Measurements from ENCODE around the gene ARHGAP42.
A peak's percentile ranks its signal among the peaks of the same experiment; 100 is the strongest.

Gene ARHGAP42

DNA sequence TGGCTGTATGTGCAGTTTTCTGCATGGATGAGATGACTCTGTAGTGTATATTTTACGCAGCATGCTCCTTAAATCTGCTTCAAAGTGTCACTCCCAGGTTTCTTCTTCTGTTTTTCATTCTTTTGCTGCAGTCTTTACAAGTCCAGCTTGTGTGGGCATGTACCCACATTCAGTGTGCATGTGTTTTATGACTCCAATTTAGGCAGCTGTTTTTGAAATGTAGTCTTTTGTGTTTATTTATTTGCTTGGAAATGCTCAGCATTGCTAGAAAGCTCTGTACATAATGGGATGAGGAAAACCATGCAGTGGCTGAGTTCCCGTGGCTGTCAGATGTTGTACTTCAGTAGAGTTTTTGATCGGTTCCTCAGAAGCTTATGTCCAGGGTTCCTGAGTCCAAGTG, 138.5 kb downstream of the ARHGAP42 start:
- DNase-seq (ENCODE audit: insufficient read length, low spot score), result no peak
- FAIRE-seq, result peak; percentile 87

DNA sequence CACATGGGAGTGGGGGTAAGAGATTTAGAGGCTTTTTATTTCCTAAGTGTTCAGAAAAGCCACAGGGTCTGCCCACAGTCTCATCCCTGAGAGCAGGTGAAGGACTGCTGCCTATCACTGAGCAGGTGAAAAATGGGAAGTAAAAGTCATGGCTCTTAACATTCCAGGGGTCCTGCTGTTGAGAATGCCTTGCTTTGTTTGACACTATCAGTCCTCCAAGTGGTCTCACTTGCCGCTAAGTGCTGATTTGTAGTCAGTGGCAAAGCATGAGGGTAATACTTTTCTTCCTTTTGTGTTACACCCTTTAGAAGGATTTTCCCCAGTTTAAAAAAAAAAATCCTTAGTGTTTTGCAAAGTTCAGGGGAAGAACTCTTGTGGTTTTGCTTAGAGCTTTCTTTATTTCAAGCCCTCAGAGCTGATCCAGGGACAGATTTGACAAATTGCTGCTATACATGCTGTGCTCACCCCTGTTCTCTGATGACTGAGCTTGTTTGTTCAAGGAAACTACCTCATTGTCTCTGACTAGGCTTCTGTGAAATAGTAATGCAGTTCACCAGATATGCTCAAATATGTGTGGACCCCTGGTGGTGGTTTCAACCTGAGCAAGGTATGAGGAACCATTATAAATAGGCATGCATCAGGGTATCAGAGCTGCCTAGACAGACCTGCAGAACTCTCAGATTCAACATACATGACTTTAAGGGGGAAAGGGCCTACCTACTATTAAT, 141.0 kb downstream of the ARHGAP42 start:
- FAIRE-seq (no peak), DNase-seq (ENCODE audit: insufficient read length, low spot score) (peak; percentile 49)

DNA sequence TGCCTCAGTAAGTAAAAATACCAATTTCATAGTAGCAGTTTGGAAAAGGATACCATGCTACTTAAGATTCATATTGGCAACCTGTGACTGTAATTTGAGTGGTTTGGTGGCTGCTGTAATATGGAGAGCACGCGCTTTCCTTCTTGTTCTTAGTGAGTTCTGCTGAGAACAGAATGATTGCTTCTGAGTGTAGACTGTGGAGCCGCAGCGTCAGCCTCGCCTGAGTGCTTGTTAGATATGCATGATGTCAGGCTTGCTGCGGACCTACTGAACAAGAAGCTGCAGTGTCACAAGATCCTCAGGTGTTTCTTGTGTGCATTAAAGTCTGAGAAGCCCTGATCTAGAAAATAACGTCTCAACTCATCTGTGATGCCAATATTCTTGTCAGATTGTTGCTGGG, 143.2 kb downstream of the ARHGAP42 start:
- FAIRE-seq (no peak), DNase-seq (ENCODE audit: insufficient read length, low spot score) (no peak)

DNA sequence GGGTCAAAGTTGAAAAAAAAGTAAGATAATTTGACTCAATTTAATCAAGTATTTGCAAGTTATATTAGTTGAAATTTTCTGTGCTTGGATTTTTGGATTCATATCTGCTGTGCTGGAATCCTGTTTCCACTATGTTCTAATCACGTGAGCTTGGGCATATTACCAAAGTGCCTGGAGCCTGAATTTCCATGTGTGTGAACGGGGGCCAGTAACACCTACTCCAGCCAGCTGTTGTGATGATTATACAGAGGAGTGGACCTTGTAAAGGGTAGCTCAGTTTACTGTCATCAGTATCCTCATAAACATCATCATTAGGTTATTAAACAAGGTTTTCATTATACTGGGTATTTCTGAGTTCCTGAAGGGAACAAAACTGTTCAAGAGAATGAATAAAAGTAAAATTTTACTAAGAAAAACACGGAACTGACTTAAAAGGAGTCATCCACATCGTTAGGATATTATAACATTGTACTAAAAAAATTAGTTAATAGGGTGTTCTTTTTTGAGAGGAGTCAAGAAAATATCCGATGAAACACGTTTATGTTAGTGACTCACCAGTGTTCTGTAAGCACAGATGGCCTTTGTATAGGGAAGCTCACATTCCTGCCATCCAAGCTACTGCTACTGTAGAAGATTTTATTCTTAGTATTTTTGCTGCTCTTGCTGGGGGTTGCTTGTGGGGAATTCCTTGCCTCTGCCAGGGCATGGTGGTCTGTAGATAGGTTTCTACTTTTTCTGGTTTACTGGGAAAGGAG, 144.1 kb downstream of the ARHGAP42 start:
- DNase-seq (ENCODE audit: insufficient read length, low spot score) (peak; percentile 59), FAIRE-seq (no peak)

DNA sequence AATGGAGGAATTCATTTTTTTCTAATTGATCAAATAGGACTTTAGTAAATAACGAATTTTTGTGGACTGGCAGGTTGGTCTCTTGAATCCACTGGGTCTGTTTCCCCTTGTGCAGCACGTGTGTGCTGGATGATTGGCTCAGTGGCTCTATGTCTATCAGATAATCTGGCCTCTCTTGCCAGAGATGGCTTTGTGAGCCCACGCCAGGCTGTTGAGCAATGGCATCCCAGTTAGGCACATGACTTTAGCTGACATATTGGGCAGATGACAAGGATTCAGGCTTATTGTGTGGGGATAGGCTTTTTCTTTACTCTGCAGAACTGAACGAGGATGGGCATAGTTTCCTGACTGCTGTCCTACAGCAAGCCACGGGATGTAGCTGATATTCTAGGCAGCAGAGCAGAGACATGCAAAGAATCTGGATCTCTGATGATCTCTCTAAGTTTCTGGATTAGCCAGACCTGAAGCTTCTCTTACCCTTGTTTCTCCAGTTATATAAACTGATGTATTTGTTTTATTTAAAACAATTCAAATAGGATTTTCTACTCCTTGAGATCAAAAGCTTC, 144.9 kb downstream of the ARHGAP42 start:
- FAIRE-seq (peak; percentile 90), DNase-seq (ENCODE audit: insufficient read length, low spot score) (no peak)

DNA sequence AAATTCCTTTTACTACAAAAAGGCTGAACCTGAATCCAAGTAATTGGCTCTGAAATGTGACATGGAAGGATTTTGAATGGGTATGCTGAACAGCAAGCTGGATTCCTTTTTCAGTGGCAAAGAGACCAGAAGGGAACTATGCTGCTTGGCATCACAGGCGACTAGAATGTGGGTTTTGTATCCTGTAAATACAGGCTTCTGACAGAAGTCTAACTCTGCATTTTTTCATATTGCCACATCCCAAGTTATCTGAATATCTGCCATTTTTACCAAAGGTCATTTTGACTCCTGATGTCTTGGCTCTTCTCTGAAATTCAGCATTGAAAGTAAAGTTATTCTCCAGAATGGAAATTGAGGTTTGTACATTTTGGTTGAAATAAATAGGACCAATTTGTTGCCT, 145.7 kb downstream of the ARHGAP42 start:
- FAIRE-seq (peak; percentile 16), DNase-seq (ENCODE audit: insufficient read length, low spot score) (no peak)

DNA sequence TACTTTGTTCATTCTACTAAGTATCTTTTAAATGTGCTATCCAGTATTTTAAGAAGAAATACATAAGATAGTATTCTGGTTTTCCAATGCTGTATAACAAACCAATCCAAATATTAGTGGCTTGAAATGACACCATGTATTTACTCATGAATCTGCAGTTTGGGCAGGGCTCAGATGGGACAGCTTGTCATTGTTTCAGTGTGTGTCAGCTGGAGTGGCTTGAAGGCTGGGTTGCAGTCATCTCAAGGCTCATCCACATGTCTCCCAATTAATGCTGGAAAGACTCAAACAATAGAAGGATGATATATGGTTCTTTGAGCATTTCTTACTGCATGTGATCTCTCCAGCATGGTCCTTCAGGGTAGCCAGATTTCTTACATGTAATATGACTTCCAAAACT, 146.2 kb downstream of the ARHGAP42 start:
- FAIRE-seq (peak; percentile 26), DNase-seq (ENCODE audit: insufficient read length, low spot score) (no peak)

DNA sequence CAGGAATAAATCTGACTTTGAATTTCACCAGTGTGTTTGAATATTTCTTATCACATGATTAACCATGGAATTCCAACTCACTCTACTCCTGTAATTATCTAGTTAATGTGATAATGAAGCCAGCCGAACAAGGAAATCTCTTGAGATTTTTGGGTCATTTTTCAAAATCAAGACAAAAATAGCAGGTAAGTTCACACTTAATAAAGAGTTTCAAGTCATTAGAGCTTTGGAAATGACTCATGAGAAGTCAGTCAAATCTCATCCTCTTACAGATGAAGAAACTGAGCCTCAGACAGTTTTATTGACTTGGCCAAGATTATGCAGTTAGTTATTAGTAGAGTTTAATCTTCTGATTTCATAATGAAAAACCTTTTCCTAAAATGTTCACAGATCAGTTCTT, 148.8 kb downstream of the ARHGAP42 start:
- FAIRE-seq, result no peak
- DNase-seq (ENCODE audit: insufficient read length, low spot score), result no peak

DNA sequence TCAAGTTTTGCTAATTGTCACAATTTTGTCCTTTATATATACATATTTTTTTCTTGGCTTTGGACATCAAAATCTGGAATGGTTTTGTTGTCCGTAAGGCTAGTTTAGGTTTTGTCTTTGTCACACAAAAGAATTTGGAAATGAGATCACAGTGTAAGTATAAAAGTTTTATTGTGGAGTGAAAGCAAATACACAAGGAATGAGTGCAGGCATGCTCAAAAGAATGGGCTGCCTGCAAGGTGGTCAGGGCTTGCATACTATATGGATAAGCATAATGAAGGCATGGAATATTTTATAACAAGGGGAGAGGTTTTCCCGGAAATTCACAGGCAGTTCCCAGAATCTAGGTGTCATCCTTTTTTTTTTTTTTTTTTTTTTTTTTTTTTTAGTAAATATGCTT, 150.2 kb downstream of the ARHGAP42 start:
- DNase-seq (ENCODE audit: insufficient read length, low spot score) (no peak), FAIRE-seq (no peak)

DNA sequence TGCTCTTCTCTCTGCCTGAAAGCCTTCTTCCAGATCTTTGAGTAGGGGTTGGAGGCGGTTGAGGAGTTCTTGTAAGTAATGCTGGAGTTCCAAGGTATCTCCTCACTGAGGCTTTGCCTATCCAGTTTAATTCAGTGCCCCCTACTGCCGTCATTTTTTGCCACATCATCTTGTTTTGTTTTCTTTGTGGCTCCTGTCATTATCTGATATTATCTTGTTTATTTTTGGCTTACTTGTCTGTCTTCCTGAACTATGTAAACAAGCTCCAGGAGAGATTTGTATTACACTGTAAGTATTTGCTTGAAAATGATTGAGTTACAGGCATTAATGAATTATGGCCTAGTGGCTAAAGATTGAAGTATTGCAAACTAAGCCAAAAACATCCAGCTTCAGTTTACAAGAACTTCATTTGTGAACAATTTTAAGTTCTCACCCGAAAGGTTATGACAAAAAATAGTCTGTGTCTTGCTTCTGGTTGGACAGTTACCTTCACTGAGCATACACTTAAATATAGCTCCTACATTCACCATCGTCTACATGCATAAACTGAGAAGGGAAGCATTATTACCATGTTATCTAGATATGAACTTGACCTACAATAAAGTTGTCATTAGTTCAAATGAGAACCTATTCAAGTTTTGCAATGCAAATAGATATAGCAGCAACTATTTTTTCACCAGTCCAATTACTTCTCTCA, 154.8 kb downstream of the ARHGAP42 start:
- peak; percentile 74 for FAIRE-seq

DNA sequence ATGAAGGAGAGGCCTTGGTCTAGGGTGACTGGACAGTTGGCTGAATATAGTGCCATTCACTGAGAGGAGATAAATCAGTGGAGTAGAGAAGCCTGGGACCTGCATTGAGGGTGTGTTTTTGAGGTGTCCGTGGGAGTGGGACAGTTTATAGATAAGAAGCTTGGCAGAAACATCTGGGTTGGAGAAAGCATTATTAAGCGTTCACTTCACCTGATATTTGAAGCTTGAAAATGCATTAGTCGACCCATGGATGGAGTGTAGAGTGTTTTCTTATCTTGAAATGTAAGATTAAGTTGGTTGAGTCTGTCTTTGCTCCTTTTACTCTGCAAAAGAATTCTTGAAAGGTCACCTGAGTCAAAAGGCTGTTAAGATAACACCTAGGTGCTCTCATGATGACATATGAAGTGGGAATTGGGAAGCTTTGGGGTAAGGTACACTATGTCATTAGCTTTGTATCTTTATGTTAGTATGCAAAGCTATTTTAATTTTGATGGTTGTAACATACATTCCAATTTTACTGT, 160.7 kb downstream of the ARHGAP42 start:
- FAIRE-seq, result peak; percentile 49
- DNase-seq (ENCODE audit: insufficient read length, low spot score), result no peak

More for the DNA sequence above, 154.8 kb downstream of the ARHGAP42 start:
- no peak for DNase-seq (ENCODE audit: insufficient read length, low spot score)

DNA sequence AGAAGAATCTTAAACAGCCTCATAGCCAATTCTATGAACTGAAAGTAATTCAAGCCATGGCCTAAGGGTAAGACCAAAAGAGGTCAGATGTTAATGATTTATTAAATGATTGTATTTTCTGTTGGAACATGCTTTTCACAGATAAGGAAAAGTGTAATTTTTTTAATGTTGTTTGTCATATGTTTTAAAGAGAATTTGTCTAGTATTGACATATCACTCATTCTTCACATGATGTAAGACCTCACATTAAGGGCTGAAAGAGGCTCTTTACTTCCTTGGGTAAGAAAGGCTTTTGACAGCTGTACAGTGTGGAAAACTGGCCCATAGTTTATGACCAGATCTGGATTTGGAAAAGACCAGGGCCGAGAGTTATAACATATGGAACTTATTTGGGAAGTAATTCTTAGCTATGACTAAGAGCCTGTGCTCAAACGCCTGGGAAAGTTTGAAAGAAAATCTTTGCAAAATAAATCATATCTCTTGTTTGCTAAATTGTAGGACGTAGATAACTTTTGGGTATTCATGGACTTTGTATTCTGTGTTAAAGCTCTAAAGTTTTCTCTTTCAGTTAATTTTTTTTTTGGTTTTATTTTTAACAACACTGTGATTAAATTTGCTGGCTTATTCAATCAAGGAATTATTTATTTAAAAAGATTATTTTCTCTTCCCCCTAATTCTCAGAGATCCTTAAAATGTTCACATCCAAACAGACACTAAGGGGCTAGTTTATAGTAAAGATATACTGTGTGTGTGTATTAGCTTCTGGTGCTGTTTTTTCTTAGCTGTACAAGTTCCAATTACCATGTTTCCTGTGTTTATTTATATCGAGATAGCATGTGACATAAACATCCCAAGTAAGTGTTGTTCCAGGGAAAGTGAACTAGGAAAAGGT, 162.2 kb downstream of the ARHGAP42 start:
- FAIRE-seq, result no peak
- no peak for DNase-seq (ENCODE audit: insufficient read length, low spot score)

DNA sequence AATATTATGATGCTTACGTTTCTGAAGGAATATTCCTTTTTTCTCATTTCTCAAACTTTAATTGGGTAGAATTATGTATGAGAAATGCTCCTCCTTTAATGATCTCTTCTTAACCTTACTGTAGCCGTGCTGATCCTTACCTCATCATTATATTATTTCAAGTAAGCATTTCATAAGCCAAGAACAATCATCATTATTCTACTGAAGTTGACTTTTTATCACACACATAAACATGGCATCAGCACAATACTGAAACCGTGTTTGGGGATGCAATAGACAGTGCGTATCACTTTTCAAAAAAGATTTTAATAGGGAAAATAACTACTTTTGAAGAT, 162.8 kb downstream of the ARHGAP42 start:
- no peak for DNase-seq (ENCODE audit: insufficient read length, low spot score)
- no peak for FAIRE-seq

DNA sequence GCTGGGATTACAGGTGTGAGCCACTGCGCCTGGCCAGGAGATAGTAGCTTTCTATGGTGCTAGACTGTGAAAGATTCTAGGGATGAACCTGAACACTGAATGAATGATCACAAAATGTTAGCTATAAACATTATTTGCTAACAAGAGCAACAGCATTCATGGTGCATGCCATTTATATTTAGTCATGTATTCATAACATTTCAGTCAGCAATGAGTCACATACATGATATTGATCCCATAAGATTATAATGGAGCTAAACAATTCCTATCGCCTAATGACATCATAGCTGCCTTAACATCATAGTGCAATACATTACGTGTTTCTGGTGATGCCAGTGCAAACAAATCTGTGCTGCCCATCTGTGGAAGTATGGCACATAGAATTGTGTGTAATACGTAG, 164.1 kb downstream of the ARHGAP42 start:
- DNase-seq (ENCODE audit: insufficient read length, low spot score) (no peak), FAIRE-seq (peak; percentile 96)

DNA sequence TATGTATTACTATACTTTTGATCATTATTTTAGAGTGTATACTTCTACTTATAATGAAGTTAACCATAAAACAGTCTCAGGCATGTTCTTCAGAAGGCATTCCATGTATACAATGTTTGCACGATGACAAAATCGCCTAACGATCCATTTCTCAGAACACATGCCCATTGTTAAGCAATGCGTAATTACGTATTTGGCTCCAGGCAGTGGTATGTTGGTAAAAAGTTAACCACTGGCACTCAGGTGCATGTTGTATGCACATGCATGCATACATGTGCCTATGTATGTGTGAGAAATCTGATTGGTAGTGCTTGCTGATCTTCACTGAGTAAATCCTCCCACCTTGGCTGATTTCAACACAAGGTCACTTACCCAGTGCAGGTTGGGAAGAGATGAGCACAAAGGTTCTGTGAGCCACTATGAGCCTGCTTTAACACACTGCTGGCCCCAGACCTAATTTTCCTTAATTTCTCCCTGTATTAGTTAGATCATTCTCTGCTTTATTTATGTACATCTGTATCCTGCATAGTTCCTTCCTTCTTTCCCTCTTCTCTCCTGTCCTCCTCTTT, 164.6 kb downstream of the ARHGAP42 start:
- FAIRE-seq (no peak), DNase-seq (ENCODE audit: insufficient read length, low spot score) (no peak)

DNA sequence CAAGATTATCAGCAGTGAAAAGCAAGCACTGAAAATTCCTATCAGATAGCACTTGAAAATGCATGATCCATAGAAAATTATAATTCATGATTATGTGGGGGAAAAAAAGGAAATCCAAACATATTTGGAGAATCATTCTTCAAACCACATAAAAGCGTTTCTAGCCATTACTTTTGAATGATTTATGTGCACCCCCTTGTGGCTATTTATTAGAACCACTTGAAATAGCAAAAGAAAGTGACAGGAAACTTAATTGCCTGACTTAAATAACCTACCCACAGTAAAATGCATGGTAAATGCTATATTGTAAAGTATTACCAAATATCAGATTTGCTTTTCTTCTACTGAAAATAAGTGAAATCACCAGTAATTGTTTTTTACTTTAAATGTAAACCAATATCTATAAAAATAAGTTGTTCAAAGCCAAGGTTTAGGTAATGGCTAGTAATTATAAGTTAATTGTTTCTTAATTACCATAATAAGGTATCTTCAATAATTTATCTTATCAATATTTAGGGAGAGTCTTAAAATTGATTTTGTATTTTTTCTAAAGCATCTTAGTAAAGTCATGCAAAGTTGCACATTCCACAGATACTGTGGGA, 168.5 kb downstream of the ARHGAP42 start:
- DNase-seq (ENCODE audit: insufficient read length, low spot score) (peak; percentile 34), FAIRE-seq (no peak)

DNA sequence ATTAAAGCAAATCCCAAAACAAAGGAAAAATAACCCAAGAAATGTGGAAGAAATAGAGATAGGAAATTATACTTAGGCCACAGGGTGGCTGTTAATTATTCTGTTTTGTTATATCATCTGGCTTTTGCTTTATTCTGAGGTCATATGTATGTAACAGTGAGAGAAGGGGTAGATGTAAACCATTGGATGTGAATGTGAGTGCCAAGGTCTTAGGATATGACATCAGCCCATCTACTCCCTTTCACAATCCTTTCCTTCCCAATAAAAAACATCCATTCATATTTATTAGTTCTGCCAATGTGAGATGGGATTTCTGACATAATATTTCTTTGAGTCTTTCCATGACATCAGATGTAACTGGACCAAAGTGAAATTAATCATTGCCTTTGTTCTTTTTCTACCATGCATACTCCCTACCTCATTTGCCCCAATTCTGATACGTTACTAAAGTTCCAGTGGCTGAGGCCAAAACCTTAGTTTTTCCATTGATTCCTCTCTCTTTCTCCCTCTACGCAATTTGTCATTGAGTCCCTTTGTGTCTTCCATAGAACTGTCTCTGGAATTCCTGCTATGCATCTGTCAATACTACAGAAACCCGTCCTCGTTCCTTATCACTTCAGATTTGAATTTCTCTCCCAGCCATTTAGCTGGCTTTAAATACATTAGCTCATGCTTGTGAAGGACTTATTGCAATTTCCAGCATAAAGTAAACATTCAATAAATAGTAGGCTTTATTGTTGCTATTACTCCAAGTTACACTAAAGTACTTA, 170.3 kb downstream of the ARHGAP42 start:
- DNase-seq (ENCODE audit: insufficient read length, low spot score) (no peak), FAIRE-seq (peak; percentile 46)

DNA sequence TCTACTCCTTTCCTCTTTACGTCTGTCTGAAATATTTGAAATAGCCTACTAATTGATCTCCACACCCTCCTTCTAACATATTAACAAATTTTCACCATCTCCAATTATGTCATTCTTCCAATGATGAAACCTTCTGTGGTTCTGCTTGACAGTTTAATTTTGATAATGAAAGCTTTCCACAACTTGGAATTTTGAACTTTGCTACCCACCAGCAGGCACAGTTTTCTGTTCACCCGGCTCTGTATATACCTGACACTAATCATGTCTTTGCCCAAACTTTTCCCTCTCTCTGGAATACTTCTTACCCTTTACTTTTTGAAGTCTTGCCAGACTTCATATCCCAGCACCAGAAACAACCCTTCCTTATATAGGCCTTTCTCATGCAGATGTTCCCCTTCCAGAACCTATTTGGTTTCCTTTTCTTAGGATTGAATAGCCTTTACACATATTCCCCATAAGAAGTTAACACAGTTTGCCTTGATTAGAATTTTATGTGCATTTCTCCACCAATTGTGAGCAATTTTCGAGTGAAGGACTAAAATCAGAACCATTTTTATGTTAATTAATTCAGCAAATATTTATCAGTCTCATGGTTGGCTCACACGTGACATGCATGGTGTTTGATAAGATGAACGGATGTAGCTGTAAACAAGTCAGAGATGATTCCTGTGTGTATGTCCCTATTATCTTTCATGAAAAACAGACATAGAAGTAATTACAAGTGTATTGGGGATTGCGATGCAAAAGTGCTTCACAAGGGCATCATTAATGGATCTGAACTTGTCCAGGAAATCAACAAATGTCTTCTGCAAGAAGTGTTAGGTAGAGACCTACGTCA, 173.4 kb downstream of the ARHGAP42 start:
- FAIRE-seq, result peak; percentile 33
- no peak for DNase-seq (ENCODE audit: insufficient read length, low spot score)

Data from HTR-8/SVneo (cell line).